Breast epithelium (tissue), 4 donors: ENCODE measurements around the gene HIPK1. TPM values are rescaled to one million over a fixed set of nuclear protein-coding genes. Genes with fewer than 3 reads are reported as not detected.

Experiments
- DNase-seq, 2 donors: peaks; one replicate each; pipeline ENCODE4 v3.0.0-alpha.2; 2019; ENCODE audit warnings: low spot score in 2 of 2
- H3K27ac ChIP-seq, 2 donors: fragments of 200-600 bp; sonication (generic) in 1 of 2; one replicate each; pipeline ENCODE4 v1.5.1; 2016 to 2019; ENCODE audit warnings: mild to moderate bottlenecking in 1 of 2
- H3K27me3 ChIP-seq, 2 donors: fragments of 200-600 bp; sonication (generic) in 1 of 2; one replicate each; pipeline versions ENCODE4 v1.5.1 to v1.6.0; 2017 to 2019; ENCODE audit warnings: control low read depth in 1 of 2, mild to moderate bottlenecking in 1 of 2
- H3K36me3 ChIP-seq: fragments of 200-600 bp; one replicate; pipeline ENCODE4 v1.5.1; 2019
- H3K4me1 ChIP-seq, 2 donors: fragments of 200-600 bp; sonication (generic); one replicate each; pipeline ENCODE4 v1.5.1; 2016 to 2019; ENCODE audit warnings: control low read depth in 1 of 2
- H3K4me3 ChIP-seq, 3 donors: fragments of 200-600 bp; sonication (generic); 1 replicate in 2 of 3; 2 replicates in 1 of 3; pipeline ENCODE4 v1.5.1; 2016 to 2019; ENCODE audit warnings: mild to moderate bottlenecking in 3 of 3, moderate library complexity in 2 of 3
- H3K9me3 ChIP-seq, 2 donors: fragments of 200-600 bp; sonication (generic) in 1 of 2; one replicate each; pipeline ENCODE4 v1.5.1; 2016 to 2019; ENCODE audit warnings: control low read depth in 1 of 2
- CTCF ChIP-seq, 3 donors: fragments of 450-650 bp; IDR thresholded peaks; one replicate each; pipeline ENCODE4 v1.5.1; 2016 to 2017; ENCODE audit warnings: antibody characterized with exemption in 3 of 3, mild to moderate bottlenecking in 3 of 3, moderate library complexity in 3 of 3
- POLR2A ChIP-seq: fragments of 450-650 bp; IDR thresholded peaks from one replicate; pipeline ENCODE4 v1.6.1; 2016; ENCODE audit warnings: antibody characterized with exemption, mild to moderate bottlenecking, moderate library complexity
- POLR2AphosphoS5 ChIP-seq, 3 donors: sonication (generic); formaldehyde crosslinking; IDR thresholded peaks; one replicate each; pipeline ENCODE4 v1.6.1; 2017; ENCODE audit warnings: antibody characterized with exemption in 3 of 3
- intact Hi-C: fragments of 100-400 bp; cut with DNase I; formaldehyde crosslinking; loops from one replicate; pipeline ENCODE4 v1.15.1; 2023; ENCODE audit warnings: low total_unique reads
- total RNA-seq, 3 donors: library from RNA; depleted of rRNA; stranded (reverse); fragments of >200 nt; gene quantifications; one replicate each; pipeline ENCODE4 v1.1.0, GENCODE V29; 2016

HIPK1 gene
- total RNA-seq, 3 donors from 2014 or later = 46.9 to 66.2 (median 57.8) TPM

- H3K27ac ChIP-seq = no peak overlapping the region
- no peak for TF ChIP-seq POLR2AphosphoS5 (IDR thresholded peaks at IDR 0.05)
- no peak for TF ChIP-seq CTCF (IDR thresholded peaks at IDR 0.05)
- TF ChIP-seq POLR2A = no peak
- H3K27me3 ChIP-seq = no peaks in the 10 kb centered on the region
- peaks cover 3 to 19% of the 10 kb centered on the region in 2 donors for H3K9me3 ChIP-seq
- H3K4me1 ChIP-seq = no peaks in the 10 kb centered on the region
- intact Hi-C loops = no loop called here
- no peaks in the 10 kb centered on the region for H3K36me3 ChIP-seq
- no peak for DNase-seq
- no peak overlapping the region for H3K4me3 ChIP-seq
These were observed 63.9 kb downstream of the HIPK1 start for GRCh38 chr1:113993072-113993471.

GRCh38 chr1:113993766-113994165 lies 64.6 kb downstream of the HIPK1 start:
- TF ChIP-seq POLR2AphosphoS5 (IDR thresholded peaks at IDR 0.05) = no peak
- no peak for TF ChIP-seq CTCF (IDR thresholded peaks at IDR 0.05)
- no peak for TF ChIP-seq POLR2A
- Histone ChIP-seq H3K27me3 (no peaks in the 10 kb centered on the region), H3K27ac (no peak overlapping the region), H3K9me3 (peaks cover 3 to 19% of the 10 kb centered on the region in 2 donors), H3K36me3 (no peaks in the 10 kb centered on the region), H3K4me1 (no peaks in the 10 kb centered on the region), H3K4me3 (no peak overlapping the region)
- no peak for DNase-seq
- intact Hi-C loops = no loop called here

GRCh38 chr1:113995382-113995781 lies 66.3 kb downstream of the HIPK1 start:
- no peak overlapping the region for H3K4me3 ChIP-seq
- H3K27ac ChIP-seq = no peak overlapping the region
- DNase-seq = no peak
- intact Hi-C loops = no loop called here
- no peaks in the 10 kb centered on the region for H3K36me3 ChIP-seq
- H3K27me3 ChIP-seq = no peaks in the 10 kb centered on the region
- H3K9me3 ChIP-seq = peaks cover 3 to 19% of the 10 kb centered on the region in 2 donors
- no peak for TF ChIP-seq CTCF (IDR thresholded peaks at IDR 0.05)
- no peak for TF ChIP-seq POLR2A
- TF ChIP-seq POLR2AphosphoS5 (IDR thresholded peaks at IDR 0.05) = no peak
- no peaks in the 10 kb centered on the region for H3K4me1 ChIP-seq

- DNase-seq = no peak
- Histone ChIP-seq H3K27me3 (no peaks in the 10 kb centered on the region), H3K4me3 (no peak overlapping the region), H3K4me1 (no peaks in the 10 kb centered on the region), H3K9me3 (peaks cover 3 to 19% of the 10 kb centered on the region in 2 donors), H3K36me3 (no peaks in the 10 kb centered on the region), H3K27ac (no peak overlapping the region)
- TF ChIP-seq POLR2AphosphoS5 (IDR thresholded peaks at IDR 0.05) (no peak), CTCF (IDR thresholded peaks at IDR 0.05) (no peak), POLR2A (no peak)
- intact Hi-C loops = no loop called here
These were observed 69.2 kb downstream of the HIPK1 start for GRCh38 chr1:113998361-113998760.

- Histone ChIP-seq H3K27ac (no peak overlapping the region), H3K27me3 (no peaks in the 10 kb centered on the region), H3K4me1 (no peaks in the 10 kb centered on the region), H3K9me3 (peaks cover 3 to 19% of the 10 kb centered on the region in 2 donors), H3K36me3 (no peaks in the 10 kb centered on the region), H3K4me3 (no peak overlapping the region)
- intact Hi-C loops = no loop called here
- TF ChIP-seq POLR2AphosphoS5 (IDR thresholded peaks at IDR 0.05) = no peak
- TF ChIP-seq CTCF (IDR thresholded peaks at IDR 0.05) = no peak
- TF ChIP-seq POLR2A = no peak
- DNase-seq = no peak
These were observed 70.1 kb downstream of the HIPK1 start for GRCh38 chr1:113999233-113999632.
